ENCODE results near the gene SMIM32.

DNA sequence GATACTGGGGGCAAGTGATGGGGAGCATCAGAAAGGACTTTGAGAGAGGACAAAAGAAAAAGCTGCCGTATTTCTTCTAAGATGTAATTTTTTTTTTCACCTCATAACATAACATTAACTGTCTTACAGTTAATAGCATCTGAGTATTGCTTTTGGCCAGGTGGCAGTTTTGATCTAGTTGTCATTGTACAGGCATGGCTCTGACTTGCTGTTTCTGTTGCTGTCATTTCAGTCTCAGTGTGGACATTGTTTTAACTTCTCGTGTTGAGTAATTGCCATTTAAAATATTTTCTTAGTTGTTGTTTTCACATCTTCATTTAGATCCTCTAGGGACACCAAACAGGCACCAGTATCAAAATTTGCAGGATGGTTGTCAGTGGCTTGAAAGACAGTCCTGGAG lies 47.9 kb downstream of the SMIM32 start:
- TF ChIP-seq, protein P1, sequence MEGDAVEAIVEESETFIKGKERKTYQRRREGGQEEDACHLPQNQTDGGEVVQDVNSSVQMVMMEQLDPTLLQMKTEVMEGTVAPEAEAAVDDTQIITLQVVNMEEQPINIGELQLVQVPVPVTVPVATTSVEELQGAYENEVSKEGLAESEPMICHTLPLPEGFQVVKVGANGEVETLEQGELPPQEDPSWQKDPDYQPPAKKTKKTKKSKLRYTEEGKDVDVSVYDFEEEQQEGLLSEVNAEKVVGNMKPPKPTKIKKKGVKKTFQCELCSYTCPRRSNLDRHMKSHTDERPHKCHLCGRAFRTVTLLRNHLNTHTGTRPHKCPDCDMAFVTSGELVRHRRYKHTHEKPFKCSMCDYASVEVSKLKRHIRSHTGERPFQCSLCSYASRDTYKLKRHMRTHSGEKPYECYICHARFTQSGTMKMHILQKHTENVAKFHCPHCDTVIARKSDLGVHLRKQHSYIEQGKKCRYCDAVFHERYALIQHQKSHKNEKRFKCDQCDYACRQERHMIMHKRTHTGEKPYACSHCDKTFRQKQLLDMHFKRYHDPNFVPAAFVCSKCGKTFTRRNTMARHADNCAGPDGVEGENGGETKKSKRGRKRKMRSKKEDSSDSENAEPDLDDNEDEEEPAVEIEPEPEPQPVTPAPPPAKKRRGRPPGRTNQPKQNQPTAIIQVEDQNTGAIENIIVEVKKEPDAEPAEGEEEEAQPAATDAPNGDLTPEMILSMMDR (conservative IDR thresholded peaks at IDR 0.05; ENCODE audit: low read length), result no peak
- no peak for TF ChIP-seq EZH2phosphoT487 (IDR thresholded peaks at IDR 0.05; ENCODE audit: borderline replicate concordance)

Measured in Loucy (cell line).